Effector memory CD8-positive, alpha-beta T cell (primary cell): ENCODE results near the gene DDX51.
"Not testable (repeated sequence)": the region's sequence is repeated elsewhere in the genome, so short reads cannot be mapped to it uniquely, and the experiment has no call there.

Source experiments
- ATAC-seq: fragments of 150-1000 bp; cut with Tn5 transposase; replicated peaks from 2 replicates; pipeline ENCODE4 v1.10.0; 2021; ENCODE audit warnings: mild to moderate bottlenecking, moderate library complexity
- DNase-seq, 3 experiments: peaks; one replicate each; pipeline ENCODE4 v3.0.0; 2021
- H3K27ac Mint-ChIP-seq, 2 donors: one replicate each; pipeline ENCODE4 v1.8.0; 2022; ENCODE audit warnings: mild to moderate bottlenecking in 2 of 2, mixed read lengths in 2 of 2, moderate library complexity in 2 of 2
- H3K27me3 Mint-ChIP-seq, 2 donors: one replicate each; pipeline ENCODE4 v1.8.0; 2022; ENCODE audit warnings: mixed read lengths in 2 of 2
- H3K36me3 Mint-ChIP-seq: one replicate; pipeline ENCODE4 v1.8.0; 2022; ENCODE audit warnings: mild to moderate bottlenecking, moderate library complexity, mixed read lengths; ENCODE audit not compliant: insufficient read depth
- H3K4me1 Mint-ChIP-seq, 2 donors: one replicate each; pipeline ENCODE4 v1.8.0; 2022; ENCODE audit warnings: low read depth in 2 of 2, mixed read lengths in 2 of 2
- H3K4me3 Mint-ChIP-seq, 2 donors: one replicate each; pipeline ENCODE4 v1.8.0; 2022; ENCODE audit warnings: mild to moderate bottlenecking in 2 of 2, mixed read lengths in 2 of 2, moderate library complexity in 2 of 2
- H3K9me3 Mint-ChIP-seq, 2 donors: one replicate each; pipeline ENCODE4 v1.8.0; 2022; ENCODE audit warnings: mixed read lengths in 2 of 2

The DDX51 gene

DNA sequence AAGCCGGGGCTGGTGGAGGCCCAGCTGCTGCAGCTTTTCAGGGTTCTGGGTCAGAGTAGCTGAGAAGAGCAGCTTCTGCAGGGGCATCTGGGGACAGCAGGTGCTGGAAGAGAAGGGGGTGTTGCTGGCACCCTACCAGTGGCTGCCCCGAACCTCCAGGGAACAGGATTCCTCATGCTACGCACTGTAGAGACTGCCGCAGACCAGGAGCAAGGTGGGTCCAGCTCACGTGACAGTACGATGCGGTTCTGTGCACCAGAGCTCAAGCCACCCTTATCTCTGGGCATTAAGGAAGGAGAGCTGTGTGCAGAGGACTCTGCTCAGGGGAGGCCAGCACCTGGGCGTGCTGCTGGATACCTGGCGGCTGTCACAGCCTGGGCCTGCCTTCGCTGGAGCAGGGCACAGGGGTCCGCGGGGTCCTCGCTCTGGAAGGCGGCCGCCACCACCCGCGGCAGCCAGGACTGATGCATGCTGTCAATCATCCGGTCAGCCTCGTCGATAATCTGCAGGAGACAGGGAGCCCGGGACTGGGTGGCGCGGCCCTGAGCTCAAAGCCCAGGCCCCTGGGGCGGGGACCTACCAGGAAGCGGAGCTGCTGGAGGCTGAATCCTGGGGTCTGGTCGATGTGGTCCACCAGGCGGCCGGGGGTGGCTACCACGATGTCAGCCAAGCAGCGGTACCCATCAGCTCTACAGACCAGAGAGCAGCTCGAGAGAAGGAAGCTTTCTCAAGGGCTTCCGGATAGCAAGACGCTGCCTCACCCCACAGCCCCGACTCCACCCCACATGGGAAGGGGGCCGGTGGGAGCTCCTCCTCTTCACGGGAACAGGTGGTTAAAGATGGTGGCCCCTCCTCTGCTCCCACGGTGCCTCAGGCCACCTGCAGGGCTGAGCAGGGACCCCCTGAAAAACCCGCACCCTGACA lies 2.9 kb downstream of the DDX51 start:
- Mint-ChIP-seq H3K27me3 (no peaks in the 10 kb centered on the region), H3K27ac (no peak overlapping the region), H3K9me3 (no peaks in the 10 kb centered on the region), H3K4me1 (peaks cover 18 to 19% of the 10 kb centered on the region in 2 donors), H3K4me3 (no peak overlapping the region), H3K36me3 (peaks cover 66% of the 10 kb centered on the region)
- ATAC-seq (no peak), DNase-seq (no peak)

DNA sequence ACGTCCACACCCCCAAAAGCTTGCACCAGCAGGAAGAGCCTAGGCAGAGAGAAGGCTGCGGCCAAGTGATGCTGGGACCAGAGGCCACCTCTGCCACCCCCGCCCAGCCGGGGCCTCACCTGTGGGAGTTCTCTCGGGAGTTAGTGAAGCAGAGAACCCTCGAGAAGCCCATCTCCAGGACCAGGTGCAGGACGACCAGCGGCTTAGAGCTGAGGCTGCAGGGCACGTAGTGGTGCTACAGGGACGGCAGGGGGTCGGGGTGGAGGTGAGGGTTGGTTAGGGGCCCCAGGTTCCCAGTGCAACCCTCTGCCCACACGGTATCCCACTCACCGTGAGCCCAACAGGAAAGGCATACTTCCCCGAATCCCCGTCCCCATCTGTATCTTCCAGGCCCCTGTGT lies 3.6 kb downstream of the DDX51 start:
- no peak for ATAC-seq
- no peak overlapping the region for H3K4me3 Mint-ChIP-seq
- H3K36me3 Mint-ChIP-seq: peaks cover 61% of the 10 kb centered on the region

DNA sequence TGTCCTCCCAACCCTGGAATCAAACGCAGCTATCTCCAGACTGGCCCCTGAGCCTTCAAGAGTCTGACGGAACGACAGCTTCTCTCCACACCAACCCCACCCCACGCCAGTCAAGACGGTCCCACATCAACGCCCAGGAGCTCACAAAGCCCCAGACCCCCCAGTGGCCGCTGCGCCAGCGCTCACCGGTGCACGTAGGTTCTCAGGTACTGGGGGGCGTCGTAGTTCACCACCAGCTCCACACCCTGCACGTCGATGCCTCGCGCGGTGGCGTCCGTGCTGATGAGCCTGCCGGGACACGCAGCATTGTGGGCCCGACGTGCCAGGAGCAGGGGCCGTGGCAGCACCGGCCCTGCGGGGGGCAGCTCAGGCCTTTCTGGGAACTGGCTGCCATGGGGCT lies 4.2 kb downstream of the DDX51 start:
- DNase-seq (no peak), ATAC-seq (no peak)
- Mint-ChIP-seq H3K4me3 (no peak overlapping the region), H3K9me3 (no peaks in the 10 kb centered on the region), H3K27ac (no peak overlapping the region), H3K4me1 (peaks cover 7 to 8% of the 10 kb centered on the region in 2 donors), H3K27me3 (no peaks in the 10 kb centered on the region), H3K36me3 (peaks cover 57% of the 10 kb centered on the region)

More for the DNA sequence above, 3.6 kb downstream of the DDX51 start:
- Mint-ChIP-seq H3K27me3 (no peaks in the 10 kb centered on the region), H3K4me1 (peaks cover 13 to 14% of the 10 kb centered on the region in 2 donors), H3K9me3 (no peaks in the 10 kb centered on the region), H3K27ac (no peak overlapping the region)
- DNase-seq: no peak

DNA sequence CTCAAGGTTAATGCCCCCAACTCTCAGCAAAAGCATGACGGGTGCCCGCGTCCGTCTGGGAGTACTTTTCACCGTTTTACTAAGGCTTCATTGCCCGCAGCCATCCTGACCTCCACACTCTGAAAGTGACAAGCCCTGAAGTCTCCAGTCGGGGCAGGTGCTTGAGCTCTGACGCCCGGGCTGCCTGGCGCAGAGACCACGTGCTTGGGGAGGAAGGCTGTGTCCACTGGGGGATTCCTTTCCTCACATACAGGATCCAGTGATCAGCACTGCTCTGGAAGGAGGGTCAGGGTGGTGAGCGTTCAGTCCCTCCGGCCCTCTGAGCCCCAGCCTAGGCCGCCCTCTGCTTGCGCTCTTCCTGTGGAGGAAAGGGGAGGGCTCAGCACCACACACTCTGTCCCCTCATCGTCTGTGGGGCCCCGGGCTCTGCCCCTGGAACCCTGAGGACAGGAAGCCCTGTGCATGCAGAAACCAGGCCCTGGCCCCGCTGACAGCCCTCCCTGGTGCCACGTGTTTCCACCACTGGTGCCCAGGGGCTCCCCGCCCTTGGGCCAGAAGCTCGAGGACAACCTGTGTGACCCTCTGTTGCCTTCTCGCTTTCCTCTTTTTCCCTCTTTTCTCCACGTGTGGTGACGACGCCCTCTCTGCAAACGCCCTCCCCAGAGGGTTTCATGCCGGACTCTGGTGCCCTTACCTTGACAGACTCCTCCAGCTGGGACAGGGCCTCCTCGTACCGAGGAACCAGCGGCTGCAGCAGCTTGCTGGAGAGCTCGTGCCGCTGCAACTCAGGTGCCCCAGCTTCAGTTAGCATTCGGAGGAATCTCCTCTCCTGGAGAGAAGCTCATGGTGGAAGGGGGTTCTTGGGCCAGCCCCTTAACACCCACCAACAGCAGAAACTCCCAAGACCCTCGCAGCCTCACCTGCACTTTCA lies 4.9 kb downstream of the DDX51 start:
- ATAC-seq (no peak), DNase-seq (no peak)
- H3K36me3 Mint-ChIP-seq: peaks cover 50% of the 10 kb centered on the region
- no peaks in the 10 kb centered on the region for H3K27me3 Mint-ChIP-seq
- no peak overlapping the region for H3K4me3 Mint-ChIP-seq
- H3K4me1 Mint-ChIP-seq: peaks cover 4% of the 10 kb centered on the region in 2 donors
- H3K9me3 Mint-ChIP-seq: no peaks in the 10 kb centered on the region
- no peak overlapping the region for H3K27ac Mint-ChIP-seq

DNA sequence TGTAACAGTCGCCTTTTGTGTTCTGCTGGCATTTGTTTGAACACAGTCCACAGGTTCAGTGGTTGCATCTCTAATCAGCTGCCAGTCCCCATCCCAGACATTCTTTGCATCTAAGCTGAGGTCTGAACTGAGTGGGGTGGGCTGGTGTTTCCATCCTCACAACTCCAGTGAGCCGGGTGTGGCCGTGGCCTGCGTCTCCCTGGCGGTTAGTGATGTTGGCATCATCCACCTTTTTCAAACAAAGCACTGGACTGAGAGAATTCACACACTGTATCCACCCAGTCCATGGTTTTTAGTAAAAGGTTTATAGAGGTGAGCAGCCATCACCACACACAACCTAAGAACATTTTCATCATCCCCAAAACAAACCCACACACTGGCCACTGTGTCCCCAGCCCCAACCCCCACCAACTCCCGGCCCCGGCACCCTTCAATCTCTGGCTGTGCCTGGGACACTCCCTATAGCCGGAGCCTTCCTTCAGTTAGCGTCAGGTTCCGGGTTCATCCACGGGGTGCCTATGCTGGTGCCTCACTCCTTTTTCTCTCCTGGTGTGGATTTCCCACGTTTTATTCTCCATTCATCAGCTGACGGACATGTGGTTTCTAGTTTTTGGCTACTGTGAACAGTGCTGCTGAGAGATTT lies 6.5 kb downstream of the DDX51 start:
- no peak overlapping the region for H3K27ac Mint-ChIP-seq
- DNase-seq (no peak), ATAC-seq (no peak)
- H3K4me3 Mint-ChIP-seq: no peak overlapping the region
- peaks cover 41% of the 10 kb centered on the region for H3K36me3 Mint-ChIP-seq
- no peaks in the 10 kb centered on the region for H3K4me1 Mint-ChIP-seq
- H3K27me3 Mint-ChIP-seq: no peaks in the 10 kb centered on the region
- no peaks in the 10 kb centered on the region for H3K9me3 Mint-ChIP-seq

DNA sequence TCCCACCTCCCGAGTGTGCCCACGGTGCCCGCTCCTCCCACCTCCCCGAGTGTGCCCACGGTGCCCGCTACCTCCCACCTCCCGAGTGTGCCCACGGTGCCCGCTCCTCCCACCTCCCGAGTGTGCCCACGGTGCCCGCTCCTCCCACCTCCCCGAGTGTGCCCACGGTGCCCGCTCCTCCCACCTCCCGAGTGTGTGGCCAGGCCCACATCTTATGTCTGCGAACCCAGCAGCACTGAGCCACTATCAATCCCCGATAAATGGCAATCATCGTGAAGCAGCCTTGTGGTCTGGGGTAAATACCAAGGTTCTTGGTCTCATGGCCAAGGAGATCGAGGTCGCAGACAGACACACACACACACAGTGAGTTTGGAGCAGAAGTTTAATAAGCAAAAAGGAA lies 7.9 kb downstream of the DDX51 start:
- peaks cover 30% of the 10 kb centered on the region for H3K36me3 Mint-ChIP-seq
- not testable (repeated sequence) for DNase-seq, H3K4me3 Mint-ChIP-seq, ATAC-seq, H3K27me3 Mint-ChIP-seq, H3K9me3 Mint-ChIP-seq, H3K4me1 Mint-ChIP-seq, H3K27ac Mint-ChIP-seq

DNA sequence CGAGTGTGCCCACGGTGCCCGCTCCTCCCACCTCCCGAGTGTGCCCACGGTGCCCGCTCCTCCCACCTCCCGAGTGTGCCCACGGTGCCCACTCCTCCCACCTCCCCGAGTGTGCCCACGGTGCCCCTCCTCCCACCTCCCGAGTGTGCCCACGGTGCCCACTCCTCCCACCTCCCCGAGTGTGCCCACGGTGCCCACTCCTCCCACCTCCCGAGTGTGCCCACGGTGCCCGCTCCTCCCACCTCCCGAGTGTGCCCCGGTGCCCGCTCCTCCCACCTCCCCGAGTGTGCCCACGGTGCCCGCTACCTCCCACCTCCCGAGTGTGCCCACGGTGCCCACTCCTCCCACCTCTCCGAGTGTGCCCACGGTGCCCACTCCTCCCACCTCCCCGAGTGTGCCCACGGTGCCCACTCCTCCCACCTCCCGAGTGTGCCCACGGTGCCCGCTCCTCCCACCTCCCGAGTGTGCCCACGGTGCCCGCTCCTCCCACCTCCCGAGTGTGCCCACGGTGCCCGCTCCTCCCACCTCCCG lies 9.4 kb downstream of the DDX51 start:
- not testable (repeated sequence) for DNase-seq, H3K27ac Mint-ChIP-seq, H3K4me1 Mint-ChIP-seq, H3K4me3 Mint-ChIP-seq, H3K27me3 Mint-ChIP-seq, H3K9me3 Mint-ChIP-seq, ATAC-seq
- peaks cover 16% of the 10 kb centered on the region for H3K36me3 Mint-ChIP-seq

DNA sequence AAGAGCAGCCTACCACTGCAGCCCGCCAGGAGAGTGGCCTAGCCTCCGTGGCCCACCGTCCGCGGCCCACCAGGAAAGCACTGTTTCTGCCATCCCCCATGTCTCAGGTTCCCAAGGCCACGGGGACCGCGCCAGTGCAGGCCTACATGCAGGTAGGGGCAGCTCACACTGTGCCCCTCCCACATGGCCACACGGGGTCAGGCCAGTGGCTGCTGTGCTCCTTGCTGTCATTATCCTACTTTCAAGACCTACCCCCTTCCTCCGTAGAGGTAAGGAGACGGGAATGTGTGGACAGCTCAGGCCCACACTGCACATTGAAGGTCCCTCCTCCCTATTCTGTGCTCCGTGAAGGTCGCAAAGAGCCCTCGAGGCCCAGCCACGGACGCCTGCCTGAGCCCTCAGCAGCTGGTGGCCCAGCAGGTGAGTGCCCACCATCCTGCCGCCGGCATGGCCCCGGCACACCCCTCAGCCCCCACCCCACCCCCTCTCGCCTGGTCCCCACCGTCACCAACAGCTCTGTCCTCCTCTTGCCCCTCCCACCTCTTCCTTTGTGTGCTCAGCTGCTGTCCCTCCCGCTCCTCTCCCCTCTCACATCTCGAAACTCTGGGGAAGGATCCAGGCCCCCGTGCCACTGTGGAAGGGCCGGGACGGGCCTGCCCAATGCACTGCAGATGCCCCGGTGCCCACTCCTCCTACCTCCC lies 10.0 kb downstream of the DDX51 start:
- Mint-ChIP-seq H3K27ac (no peak overlapping the region), H3K4me3 (no peak overlapping the region), H3K27me3 (no peaks in the 10 kb centered on the region), H3K4me1 (no peaks in the 10 kb centered on the region), H3K36me3 (peaks cover 12% of the 10 kb centered on the region), H3K9me3 (peaks cover 0 to 1% of the 10 kb centered on the region in 2 donors)
- DNase-seq (no peak), ATAC-seq (no peak)

DNA sequence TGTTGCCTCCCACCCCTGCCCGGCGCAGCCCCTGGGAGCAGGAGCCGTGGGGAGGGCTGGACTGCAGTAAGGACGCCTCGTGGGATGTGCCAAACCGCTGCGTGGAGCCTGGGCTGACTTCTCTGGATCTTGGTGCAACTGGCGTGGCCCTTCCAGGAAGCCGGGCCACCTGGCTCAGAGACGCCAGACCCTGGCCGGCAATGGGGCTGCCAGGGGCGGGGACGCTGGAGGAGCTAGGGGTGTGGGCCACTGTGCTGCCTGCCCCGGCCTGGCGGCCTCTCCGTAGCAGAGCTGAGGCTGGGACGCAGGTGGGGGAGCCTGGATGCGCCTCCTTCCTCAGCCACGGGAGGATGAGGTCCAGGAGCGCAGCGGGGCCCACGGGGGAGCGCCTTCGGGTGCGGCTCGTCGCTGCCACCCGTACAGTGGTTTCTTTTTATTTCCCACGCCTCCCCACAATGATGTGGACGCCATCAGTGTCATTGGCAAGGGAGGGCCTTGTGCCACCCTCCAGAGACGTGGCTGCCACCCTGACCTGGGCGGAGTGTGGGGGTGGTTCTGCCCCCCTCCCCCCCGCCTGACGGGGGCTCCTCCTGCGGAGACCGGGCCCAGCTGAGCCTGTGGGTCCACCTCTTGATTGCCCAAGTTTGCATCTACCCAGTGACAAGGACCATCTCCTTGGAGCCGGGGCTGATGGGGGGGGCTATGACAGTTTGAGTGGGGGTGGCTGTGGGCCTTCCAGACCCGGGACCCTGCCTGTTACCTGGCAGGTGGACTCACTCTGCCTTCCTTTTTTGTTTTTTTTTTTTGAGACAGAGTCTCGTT lies 11.3 kb downstream of the DDX51 start:
- Mint-ChIP-seq H3K4me1 (no peaks in the 10 kb centered on the region), H3K27ac (no peak overlapping the region), H3K36me3 (peaks cover 5% of the 10 kb centered on the region), H3K27me3 (no peaks in the 10 kb centered on the region), H3K9me3 (peaks cover 1 to 6% of the 10 kb centered on the region in 2 donors), H3K4me3 (no peak overlapping the region)
- ATAC-seq: no peak
- no peak for DNase-seq

DNA sequence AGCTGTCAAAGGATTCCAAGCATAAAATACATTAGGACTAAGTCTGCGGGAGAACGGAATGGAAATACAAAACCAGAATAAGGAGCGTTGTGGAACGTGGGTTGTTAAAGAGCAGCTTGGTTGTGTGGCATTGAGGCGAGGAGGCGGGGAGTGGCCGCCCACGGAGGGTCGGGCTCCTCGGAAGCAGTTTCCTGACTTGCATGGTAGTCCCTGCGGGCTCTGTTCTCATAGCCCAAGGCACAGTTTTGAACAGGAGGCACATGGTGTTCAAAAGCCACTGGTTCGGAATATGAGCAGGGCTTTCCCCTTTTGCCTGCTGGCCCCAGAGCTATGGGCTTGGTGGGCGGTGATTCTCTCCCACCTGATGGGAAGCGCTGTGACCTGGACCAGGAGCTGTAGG lies 12.2 kb downstream of the DDX51 start:
- Mint-ChIP-seq H3K36me3 (peaks cover 4% of the 10 kb centered on the region), H3K4me3 (no peak overlapping the region), H3K4me1 (no peaks in the 10 kb centered on the region)

DNA sequence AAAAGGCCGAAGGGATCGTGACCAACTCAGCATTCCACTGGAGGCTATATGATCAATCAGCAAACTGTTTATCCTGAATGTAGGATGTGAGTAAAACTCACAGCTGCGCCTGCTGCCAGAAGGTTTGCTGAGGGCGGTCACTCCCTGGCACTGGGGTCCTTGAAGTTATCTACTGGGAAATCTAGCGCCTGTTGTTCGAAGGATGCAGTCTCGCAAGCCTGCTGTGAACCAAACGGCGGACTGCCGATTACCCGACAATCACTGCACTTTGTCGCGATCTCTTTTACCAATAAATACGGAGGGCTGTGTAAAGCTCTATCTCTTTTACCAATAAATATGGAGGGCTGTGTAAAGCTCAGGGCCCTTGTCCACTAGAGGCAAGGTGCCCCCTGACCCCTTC lies 12.9 kb downstream of the DDX51 start:
- no peak overlapping the region for H3K4me3 Mint-ChIP-seq
- H3K9me3 Mint-ChIP-seq: peaks cover 1 to 7% of the 10 kb centered on the region in 2 donors
- no peak for DNase-seq
- H3K27me3 Mint-ChIP-seq: no peaks in the 10 kb centered on the region
- ATAC-seq: no peak
- no peak overlapping the region for H3K27ac Mint-ChIP-seq
- H3K36me3 Mint-ChIP-seq: peaks cover 5% of the 10 kb centered on the region
- H3K4me1 Mint-ChIP-seq: no peaks in the 10 kb centered on the region

More for the DNA sequence above, 12.2 kb downstream of the DDX51 start:
- DNase-seq (no peak), ATAC-seq (no peak)
- Mint-ChIP-seq H3K27ac (no peak overlapping the region), H3K9me3 (peaks cover 1 to 7% of the 10 kb centered on the region in 2 donors), H3K27me3 (no peaks in the 10 kb centered on the region)

DNA sequence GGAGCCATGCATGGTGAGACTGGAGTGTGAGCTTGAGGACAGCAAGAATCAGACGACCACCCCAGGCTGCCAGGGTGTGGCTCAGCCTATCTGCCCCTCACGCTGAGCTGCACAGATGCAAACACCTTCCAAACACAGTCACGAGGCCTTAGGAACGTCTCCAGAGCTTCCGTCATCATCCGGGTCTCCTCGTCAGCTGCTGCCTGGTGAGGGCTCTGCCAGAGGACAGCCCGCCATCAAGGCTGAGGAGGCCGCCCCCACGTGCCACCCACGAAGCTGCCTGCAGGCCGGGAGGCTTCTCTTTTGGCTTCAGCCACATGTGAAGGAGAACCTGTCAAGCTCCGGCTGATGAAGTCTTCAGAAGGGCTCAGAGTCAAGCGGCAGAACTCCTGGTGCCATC lies 13.4 kb downstream of the DDX51 start:
- H3K4me3 Mint-ChIP-seq: no peak overlapping the region
- ATAC-seq: no peak
- DNase-seq: no peak
- no peak overlapping the region for H3K27ac Mint-ChIP-seq
- H3K4me1 Mint-ChIP-seq: no peaks in the 10 kb centered on the region
- H3K27me3 Mint-ChIP-seq: no peaks in the 10 kb centered on the region
- H3K36me3 Mint-ChIP-seq: peaks cover 5% of the 10 kb centered on the region
- peaks cover 1 to 7% of the 10 kb centered on the region in 2 donors for H3K9me3 Mint-ChIP-seq
